Activated CD8-positive, alpha-beta memory T cell treated with anti-CD3 and anti-CD28 coated beads for 4 hours (primary cell): ENCODE results near the gene TET3.
A peak's percentile ranks its signal among the peaks of the same experiment; 100 is the strongest.

Experiments
- DNase-seq, 2 donors: peaks; one replicate each; pipeline ENCODE4 v3.0.0-alpha.2; 2020; ENCODE audit warnings: low read depth in 2 of 2

TET3 gene

GRCh38 chr2:73964223-73964622 is 20.5 kb upstream of the TET3 start:
- DNase-seq, result no peak

DNA sequence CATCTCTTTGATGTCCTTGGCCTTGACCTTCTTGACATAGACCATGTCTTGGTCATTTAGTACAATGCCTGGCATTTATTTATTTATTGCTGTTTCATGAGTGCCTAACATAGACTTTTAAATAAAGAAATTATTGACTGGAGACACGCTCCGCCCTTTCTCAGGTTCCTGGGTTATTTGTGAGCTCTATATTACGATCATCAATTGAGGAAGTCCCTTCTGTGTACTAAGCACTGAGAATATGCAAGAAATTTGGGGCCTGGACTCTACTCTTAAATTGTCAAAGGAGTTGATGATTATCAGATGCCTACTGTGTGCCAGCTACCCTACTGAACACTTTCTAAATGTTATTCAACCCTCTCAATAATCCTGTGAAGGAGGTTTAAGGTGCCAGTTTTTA is 19.7 kb upstream of the TET3 start:
- DNase-seq, result no peak

- DNase-seq, result no peak
Observed at GRCh38 chr2:73968357-73968937, 16.3 kb upstream of the TET3 start.

DNA sequence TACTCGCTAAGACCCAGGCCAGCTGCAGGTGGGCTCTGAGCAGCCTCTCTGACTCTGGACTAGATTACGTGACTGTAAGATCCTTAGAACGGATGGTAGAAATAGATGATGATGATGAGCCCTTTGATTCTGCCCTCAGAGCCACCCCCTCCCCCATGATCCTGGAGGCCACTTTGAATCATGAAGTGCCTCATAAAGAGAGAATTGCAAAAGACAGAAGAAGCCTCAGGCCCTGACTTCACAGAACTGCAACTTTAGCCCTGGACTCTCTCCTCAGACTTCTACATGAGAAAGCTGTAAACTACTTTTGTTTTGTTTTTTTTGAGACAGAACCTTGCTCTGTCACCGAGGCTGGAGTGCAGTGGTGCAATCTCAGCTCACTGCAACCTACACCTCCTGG is 15.4 kb upstream of the TET3 start:
- DNase-seq, result no peak

GRCh38 chr2:73970141-73970803 is 14.4 kb upstream of the TET3 start:
- DNase-seq, result no peak

GRCh38 chr2:73970850-73971471 is 13.7 kb upstream of the TET3 start:
- DNase-seq, result no peak

DNA sequence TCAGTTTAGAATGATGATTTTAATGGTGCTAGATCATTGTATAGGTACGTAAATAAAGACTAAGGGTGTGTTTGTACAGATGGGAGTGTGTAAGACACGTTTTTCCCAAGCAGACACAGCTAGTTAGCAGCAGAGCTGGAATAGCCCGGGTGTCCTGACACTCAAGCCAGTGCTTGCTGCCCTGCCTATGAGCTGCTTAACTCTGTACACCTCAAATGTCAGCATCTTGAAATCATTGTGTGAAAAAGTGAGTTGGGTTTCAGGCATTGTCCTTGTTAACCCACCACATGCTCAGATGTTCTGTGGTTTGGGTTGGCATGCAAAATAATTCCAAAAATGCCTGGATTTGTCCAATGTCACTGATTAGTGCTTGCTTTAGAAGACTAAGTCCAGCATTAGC is 13.0 kb upstream of the TET3 start:
- no peak for DNase-seq

- no peak for DNase-seq
Observed at GRCh38 chr2:73972846-73973245, 11.9 kb upstream of the TET3 start.

DNA sequence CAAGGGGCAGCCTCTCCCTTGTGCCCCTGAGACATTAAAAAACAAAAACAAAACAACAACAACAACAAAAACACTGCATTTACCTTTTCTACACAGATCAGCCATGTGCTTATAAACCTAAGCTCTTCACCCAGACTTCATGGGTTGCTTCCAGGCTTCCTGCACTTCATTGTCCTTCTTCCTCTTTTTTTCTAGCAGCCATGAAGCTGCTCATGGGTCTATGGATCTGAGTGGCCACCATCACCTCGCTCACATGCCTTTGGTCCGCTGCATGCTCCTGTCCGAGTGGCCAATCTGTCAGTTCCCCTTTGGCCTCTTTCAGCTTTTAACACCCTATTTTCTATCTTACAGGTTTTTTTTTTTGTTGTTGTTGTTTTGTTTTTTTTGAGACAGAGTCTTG is 9.0 kb upstream of the TET3 start:
- DNase-seq, result no peak

DNA sequence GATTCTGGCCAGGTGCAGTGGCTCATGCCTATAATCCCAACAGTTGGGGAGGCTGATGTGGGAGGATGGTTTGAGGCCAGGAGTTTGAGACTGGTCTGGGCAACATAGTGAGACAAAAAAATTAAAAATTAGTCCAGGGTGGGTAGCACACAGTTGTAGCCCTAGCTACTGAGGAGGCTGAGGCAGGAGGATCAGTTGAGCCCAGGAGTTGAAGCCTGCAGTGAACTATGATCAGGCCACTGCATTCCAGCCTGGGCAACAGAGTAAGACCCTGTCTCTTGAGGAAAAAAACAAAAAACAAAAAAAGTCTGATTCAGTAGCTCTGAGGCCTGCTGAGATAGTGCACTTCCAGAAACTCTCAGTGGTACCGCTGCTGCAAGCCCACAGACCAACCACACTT is 7.9 kb upstream of the TET3 start:
- DNase-seq, result no peak

DNA sequence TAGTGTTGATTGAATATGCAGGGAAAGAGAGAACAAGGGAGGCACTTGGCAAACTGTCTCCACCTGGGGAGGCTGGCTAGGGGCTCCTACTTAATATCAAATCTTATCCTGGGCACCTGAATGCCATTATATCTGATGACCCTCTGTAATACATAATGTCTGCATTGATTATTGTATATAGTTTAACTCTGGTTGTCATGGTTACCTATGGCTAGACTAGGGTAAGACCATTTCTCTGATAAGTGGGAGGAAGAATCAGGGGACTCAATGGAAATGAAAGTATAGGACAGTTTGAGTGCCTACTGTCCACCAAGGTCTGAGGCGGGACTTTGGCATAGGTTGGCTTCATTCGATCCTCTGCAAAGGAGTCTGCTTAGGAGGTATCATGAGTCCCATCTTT is 7.2 kb upstream of the TET3 start:
- no peak for DNase-seq

DNA sequence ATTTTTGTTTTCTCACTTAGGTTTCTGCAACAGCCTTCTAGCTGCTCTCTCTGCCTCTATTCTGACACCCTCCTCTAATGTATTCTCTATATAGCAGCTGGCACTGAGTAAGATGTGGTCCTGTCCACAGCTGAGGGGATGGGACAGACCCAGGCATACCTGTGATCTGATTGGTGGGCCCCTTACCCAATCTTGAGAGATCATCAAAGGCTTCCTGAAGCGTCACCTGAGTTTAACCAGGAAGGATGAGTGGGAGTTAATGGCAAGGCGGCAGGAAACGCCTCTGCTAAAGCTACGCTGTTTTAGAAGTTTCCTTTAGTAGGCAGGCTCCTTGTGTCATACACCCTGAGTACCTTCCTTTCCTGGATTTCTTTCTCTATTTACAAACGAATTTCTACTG is 5.7 kb upstream of the TET3 start:
- peak; percentile 43 to 79 for DNase-seq

GRCh38 chr2:73979686-73980085 is 5.0 kb upstream of the TET3 start:
- no peak for DNase-seq

DNA sequence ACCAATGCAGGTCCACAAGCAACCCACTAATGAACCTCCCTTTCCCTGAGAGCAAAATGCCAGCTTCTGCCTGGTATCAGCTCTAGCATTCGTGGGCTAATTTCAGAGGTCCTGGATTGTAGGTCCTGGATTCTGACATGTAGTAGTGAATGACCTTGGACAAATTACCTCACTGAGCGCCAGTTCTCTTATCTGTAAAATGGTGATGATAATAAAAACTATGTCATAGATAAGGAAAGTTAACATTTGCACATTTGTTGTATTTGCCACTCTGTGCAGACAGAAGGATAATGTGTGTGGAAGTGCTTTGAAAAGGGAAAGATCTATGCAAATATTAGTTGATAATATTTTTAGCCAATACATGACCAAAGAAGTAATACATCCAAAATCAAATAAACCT is 4.1 kb upstream of the TET3 start:
- DNase-seq, result no peak

DNA sequence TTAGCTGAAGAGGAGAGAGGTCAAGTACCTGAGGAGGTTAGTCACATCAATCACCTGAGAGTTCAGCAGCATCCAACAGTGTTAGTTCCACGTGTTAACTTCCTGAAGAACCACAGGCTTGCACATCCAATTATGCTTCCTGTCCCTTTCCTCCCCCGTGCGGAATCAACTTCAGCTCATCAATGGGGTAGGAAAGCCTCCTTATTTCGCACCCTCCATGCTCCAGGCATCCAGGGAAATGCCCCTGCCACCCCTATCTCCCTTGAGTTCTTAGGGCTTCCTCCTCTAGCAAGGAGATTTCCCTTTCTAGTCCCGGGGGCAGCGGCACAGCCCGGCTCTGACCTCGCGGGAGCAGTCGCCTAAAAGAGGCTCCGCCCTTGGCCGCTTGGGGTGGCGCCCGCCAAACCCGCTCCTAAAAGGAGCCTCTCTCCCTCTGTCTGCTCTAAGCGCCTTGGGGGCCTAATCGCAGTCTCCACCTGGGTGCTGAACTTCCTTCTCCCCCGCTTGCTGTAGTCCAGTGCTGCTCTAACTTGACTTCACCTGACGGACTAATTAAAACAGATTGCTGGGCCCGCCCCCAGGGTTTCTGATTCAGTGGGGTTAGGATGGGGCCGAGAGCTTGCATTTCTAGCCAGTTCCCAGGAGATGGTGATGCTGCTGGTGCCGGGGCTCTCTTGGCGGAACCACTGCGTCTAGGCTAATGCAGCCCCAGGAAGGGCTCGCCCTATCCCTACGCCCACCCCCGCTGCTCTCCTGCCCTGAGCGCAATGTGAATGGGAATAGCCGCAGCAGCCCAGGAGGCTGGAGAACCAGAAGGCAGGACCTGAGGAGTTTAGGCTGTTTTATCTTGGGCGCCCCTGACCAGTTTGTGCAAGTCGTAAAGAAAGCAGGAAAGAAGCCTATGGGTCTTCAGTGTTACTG is 3.4 kb upstream of the TET3 start:
- no peak for DNase-seq

GRCh38 chr2:73982140-73982617 is 2.5 kb upstream of the TET3 start:
- no peak for DNase-seq

- no peak for DNase-seq
Observed at GRCh38 chr2:73983322-73984202, 1.1 kb upstream of the TET3 start.

DNA sequence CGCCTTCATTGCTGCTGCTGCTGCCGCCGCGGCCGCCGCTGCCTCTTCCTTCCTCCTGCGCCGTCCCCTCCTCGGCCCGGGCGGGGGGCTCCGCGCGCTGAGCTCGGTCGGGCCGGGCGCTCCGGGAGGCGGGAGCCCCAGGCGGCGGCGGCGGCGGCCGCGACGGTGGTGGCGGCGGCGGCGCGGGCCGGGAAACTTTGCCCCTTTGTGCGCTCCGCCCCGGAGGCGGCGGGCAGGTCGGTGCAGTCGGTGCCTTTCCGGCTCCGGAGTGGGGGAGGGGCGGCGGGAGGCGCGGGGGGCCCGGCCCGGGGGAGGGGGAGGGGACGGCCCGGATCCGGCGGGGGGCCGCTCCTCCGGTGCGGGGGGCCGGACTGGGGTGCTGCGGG is 205 bp downstream of the TET3 start:
- no peak for DNase-seq

- DNase-seq, result peak; percentile 61 to 69
Observed at GRCh38 chr2:73985308-73986084, 786 bp downstream of the TET3 start.

DNA sequence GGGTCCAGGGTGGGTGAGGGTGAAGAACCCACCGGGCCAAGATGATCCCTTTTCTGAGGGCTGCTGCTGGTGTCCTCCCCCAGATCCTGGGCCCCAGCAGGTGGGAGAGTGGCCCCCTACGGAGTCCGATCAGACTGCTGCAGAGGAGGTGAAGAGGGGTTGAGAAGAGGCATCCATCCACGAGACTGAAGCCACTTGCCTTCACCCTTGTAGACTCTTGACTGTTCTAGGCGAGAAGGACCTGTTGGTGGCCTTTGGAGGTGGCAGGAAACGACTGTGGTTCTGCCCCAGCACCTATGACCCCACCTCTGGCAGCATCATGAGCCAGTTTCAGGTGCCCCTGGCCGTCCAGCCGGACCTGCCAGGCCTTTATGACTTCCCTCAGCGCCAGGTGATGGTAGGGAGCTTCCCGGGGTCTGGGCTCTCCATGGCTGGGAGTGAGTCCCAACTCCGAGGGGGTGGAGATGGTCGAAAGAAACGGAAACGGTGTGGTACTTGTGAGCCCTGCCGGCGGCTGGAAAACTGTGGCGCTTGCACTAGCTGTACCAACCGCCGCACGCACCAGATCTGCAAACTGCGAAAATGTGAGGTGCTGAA is 1.5 kb downstream of the TET3 start:
- DNase-seq, result no peak
